ENCODE data around the gene PDE4D.

Gene PDE4D

DNA sequence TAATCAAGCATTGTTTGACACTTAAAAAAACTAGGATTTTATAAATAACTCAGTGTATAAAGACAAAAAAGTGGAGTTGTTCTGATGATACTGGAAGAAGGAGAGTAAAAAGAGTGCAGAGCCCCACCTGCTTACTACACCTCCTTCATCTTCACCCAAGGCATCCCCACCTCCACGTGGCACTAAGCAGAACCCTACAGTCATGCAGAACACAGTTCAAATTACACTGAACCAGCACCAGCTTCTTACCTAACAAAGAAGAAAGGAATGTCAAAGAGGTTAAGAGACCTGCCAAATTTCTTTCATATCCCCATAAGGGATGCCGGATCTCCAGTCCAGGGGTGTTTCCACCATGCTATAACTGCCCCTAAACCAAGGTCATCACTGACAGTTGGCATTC lies 55.5 kb downstream of the PDE4D start:
- no peak for DNase-seq

- DNase-seq, result no peak
Measured at GRCh38 chr5:59837071-59837470, 56.5 kb downstream of the PDE4D start.

- DNase-seq, result no peak
Measured at GRCh38 chr5:59835800-59836199, 57.7 kb downstream of the PDE4D start.

- DNase-seq, result no peak
Measured at GRCh38 chr5:59833448-59833847, 60.1 kb downstream of the PDE4D start.

DNA sequence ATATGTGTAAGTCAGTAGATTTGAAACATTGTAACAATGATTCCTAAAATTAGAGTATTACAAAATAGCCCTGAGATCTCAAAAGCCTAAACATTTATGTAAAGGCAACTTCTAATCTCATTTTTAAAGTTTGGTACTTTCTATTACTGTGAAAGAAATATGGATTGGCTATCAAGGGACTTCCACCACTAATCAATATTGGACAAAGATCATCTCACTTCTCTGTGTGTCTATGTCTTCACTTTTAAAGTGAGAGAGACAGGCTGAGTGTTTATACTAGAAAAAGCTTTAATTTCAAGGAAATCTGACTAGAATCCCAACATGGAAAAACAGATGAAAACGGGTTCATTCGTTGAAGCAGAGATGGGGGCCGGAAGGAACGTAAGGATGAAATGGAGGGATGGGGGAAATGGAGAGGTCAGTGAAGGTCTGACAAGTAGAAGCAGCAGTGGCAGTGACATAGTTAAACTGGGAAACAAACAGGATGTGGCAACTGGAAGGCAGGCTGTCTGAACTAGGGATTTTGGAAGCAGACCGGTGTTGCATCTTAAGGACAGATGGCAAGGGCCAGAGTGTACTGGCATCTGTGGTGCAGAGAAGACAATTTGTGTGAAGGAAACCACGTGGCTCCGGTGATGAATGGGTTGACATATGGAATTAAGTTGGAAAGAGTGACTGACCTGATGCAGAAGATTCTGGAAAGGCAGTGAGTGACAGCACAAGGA lies 60.8 kb downstream of the PDE4D start:
- no peak for DNase-seq

- DNase-seq, result no peak
Measured at GRCh38 chr5:59831326-59832010, 62.1 kb downstream of the PDE4D start.

DNA sequence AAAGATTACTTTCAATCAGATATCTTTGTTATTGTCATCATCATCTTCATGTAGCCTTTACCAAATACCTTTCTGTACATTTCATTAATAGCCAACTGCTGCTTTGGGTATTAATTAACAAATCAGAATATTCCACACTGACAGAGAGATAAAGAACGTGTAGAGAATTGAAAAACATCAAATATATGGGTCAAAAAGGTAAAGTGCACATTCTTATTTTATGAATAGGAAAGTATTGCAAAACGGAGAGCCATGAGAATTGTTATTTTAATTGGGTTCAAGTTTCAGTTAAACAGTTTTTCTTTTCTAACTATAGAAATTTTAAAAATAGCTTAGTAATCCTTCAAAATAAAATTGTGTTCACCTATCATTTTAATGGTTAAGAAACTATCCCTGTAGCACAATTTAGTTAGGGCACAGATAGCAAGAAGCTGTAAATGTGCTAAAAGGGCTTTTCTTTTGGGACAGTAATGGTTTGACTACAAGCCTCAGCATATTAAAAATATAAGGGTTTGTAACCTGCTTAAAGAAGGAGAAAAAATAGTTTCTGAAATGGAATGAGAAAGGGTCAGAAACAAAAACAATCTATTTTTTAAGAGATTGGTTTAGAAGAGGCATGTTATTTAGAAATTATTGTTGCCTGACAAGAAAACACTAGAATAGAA lies 62.9 kb downstream of the PDE4D start:
- DNase-seq, result no peak

DNA sequence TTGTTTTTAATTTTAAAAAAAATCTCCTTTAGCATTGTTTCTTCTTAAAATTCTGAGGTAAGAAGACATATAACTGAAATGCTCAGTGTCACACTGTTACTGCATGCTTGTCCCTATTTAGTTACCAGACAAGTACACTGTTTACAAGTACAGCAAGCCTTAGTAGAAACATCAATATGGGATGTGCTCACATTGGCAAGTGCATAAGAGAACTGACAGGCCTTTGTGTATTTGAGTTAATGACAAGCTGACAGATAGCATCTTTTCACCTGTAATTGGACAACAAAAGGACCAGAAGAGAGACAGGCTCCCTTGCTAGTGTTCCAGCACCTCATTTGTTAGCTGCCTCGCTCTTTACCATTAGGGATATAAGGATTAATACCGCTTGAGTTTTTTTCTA lies 63.6 kb downstream of the PDE4D start:
- no peak for DNase-seq

GRCh38 chr5:59829386-59829785 lies 64.1 kb downstream of the PDE4D start:
- no peak for DNase-seq

- DNase-seq, result no peak
Measured at GRCh38 chr5:59828623-59829022, 64.9 kb downstream of the PDE4D start.

DNA sequence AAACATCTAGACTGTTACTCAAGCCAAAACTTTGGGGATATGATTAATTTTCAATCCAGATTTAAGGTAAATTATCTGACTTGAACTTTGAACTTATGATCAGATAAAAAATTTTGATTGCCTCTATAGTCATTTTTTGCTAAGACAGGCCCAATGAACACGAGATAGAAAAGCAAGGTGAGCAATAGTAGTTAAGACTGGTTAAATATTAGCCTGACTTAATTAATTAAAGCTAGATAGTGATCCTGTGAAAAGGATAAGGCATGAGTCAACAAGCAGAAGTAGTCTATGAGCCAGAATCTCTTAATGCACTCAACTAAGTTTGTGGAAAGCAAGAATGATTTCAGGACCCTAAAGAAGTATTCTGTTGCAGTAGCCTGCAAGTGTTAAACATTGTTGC lies 66.5 kb downstream of the PDE4D start:
- no peak for DNase-seq

DNA sequence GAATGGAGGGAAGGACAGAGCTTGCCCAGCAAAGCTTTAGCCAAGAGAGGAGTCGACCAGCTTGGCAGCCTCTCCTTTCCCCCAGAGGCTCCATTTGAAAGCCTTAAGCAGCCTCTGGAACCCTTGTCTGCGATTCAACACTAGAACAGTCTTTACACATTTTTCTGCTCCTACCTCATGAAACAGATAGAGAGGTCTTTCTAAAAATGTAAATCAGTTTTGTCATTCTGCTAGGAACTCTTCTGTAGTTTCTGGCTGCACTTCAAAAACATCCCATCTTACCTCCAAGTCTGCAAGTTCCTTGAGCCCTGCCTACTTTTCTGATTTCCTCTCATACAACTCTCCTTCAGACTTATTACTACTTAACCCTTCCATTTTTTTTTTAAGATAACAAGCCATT lies 70.1 kb downstream of the PDE4D start:
- no peak for DNase-seq

DNA sequence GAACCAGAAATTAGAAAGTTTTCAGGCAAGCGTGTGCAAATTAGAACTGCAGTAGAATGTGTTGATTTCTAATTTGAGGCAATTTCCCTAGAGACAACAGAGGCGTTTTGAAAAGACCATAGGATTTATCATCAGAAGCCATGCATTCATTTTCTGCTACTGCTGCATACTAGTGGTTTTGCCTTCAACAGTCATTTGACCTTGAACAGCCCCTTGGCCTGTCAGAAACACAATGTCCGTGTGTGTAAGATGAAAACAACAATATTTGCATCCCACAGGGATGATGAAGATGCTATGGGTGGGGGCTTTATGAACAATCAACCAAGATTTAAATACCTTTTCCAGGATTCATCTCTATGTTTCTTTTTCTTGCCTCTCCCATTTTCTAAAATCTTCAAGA lies 73.7 kb downstream of the PDE4D start:
- DNase-seq, result no peak

DNA sequence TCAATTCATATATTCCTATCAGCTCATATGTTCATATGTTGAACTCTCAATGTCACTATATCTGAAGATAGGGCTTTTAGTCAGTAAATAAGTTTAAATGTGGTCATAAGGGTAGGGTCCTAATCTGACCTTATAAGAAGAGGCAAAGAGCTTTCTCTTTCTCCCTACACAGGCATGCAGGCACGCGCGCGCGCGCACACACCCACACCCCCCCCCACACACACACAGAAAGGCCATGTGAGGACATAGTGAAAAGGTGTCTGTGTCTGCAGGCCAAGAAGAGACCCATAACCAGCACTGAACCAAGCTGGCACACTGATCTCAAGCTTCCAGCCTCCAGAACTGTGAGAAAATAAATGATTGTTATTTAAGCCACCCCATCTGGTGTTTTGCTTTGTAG lies 76.0 kb downstream of the PDE4D start:
- no peak for DNase-seq

- no peak for DNase-seq
Measured at GRCh38 chr5:59816654-59817300, 76.7 kb downstream of the PDE4D start.

DNA sequence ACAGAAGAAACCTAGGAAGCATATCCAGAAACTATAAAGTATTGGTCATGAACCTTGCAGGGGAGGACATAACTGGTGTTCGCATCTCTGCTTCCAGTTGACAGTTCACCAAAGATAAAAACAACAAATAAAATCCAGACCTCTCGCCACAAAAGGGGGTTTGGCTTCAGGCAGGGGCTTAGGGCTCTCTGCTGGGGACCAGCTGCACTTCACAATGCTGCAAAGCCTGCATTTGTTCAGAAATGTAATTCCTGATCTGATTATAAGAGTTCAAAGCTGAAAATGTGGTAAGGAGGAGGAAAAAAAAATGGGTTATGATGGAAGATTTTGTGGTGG lies 79.0 kb downstream of the PDE4D start:
- DNase-seq, result no peak

- peak; percentile 4 for DNase-seq
Measured at GRCh38 chr5:59813761-59814536, 79.6 kb downstream of the PDE4D start.

GRCh38 chr5:59810041-59810440 lies 83.5 kb downstream of the PDE4D start:
- DNase-seq, result peak; percentile 14

- no peak for DNase-seq
Measured at GRCh38 chr5:59807806-59808205, 85.7 kb downstream of the PDE4D start.

DNA sequence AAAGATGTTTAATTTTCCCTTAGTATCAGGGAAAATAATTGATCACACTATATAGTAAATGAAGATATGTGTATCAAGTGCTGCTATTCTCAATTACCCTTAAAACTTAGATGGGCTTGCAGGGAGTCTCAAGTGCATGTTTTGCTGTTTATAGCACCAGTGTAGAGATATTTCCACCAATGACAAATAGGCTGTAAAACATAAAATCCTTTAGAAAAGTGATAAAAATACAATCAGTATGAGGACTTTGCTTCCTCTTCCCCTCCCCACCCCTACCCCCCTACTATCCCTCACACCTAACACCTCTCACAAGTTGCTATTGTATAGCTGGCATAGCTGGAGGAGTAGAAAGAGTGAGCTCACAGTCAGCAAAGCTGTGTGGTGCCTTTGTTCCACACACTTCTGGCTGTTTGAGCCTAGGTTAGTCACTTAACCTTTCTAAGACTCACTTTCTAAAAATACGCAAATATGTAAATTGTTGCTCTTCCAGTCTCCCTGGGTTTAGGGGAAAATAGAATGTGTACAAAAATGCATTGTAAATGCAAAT lies 93.1 kb downstream of the PDE4D start:
- no peak for DNase-seq

DNA sequence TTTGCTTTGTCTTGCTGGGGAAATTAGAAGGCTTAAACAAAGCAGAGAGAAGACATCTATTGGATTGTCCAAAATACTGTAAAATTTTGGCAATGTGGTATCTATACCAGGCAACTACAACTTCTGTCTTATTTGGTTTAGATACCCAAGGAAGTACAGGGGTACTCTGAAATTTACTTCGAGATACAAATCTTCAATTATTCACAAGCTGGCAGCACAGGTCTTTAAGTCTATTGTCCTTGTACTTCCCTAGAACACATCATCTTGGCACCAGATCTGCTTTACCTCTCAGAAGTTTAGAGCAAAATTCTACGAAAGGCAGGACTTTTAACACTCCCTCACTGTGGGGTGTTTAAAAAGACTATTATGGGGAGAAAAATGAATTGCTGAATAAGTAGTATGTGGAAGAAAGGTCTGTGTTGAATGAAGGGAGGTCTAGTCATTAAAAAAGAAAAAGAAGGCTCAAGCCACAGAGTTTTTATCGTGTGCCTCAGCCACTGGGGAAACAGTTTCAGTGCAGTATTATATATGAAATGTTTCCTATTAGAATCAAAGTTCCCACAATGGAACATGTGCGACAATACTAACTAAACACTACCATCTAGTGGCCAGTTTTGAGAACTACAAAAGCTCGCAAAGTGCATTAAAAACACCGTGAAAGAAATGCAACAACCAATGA lies 93.7 kb downstream of the PDE4D start:
- DNase-seq, result no peak
